HEK293T (cell line): Measurements from ENCODE around the gene GRB7.
"Not testable (repeated sequence)": the region's sequence is repeated elsewhere in the genome, so short reads cannot be mapped to it uniquely, and the experiment has no call there.

Experiments
- CTCF ChIA-PET: fragments of 350-600 bp; formaldehyde crosslinking; extraction: SDS; loops from one replicate; lab custom pipeline; 2021; ENCODE audit warnings: antibody characterized with exemption, inconsistent platforms; lab: Yijun Ruan, JAX
- POLR2A ChIA-PET: fragments of 350-600 bp; formaldehyde crosslinking; extraction: SDS; loops from one replicate; lab custom pipeline; 2020; ENCODE audit warnings: antibody characterized with exemption, inconsistent platforms; lab: Yijun Ruan, JAX
- DNase-seq: peaks from one replicate; pipeline ENCODE4 v3.0.0; 2012; ENCODE audit warnings: mixed read lengths; ENCODE audit errors: extremely low spot score
- ARNT ChIP-seq: fragments of 450-650 bp; IDR thresholded peaks from 2 replicates; pipeline ENCODE4 v1.6.1; 2017; ENCODE audit warnings: mild to moderate bottlenecking
- BHLHE40 ChIP-seq: fragments of 450-650 bp; IDR thresholded peaks from 2 replicates; pipeline ENCODE4 v1.6.1; 2016; ENCODE audit warnings: mild to moderate bottlenecking, moderate library complexity, borderline replicate concordance
- CTBP1 ChIP-seq: fragments of 450-650 bp; IDR thresholded peaks from 2 replicates; pipeline ENCODE4 v1.6.1; 2016; ENCODE audit warnings: borderline replicate concordance
- ELF4 ChIP-seq: fragments of 450-650 bp; IDR thresholded peaks from 2 replicates; pipeline ENCODE4 v1.6.1; 2017; ENCODE audit warnings: antibody characterized with exemption
- FOXA1 ChIP-seq: fragments of 450-650 bp; IDR thresholded peaks from 2 replicates; pipeline ENCODE4 v1.6.1; 2016; ENCODE audit warnings: mild to moderate bottlenecking
- FOXK2 ChIP-seq: fragments of 450-650 bp; IDR thresholded peaks from 2 replicates; pipeline ENCODE4 v1.6.1; 2016; ENCODE audit warnings: mild to moderate bottlenecking
- FOXM1 ChIP-seq: fragments of 450-650 bp; IDR thresholded peaks from 2 replicates; pipeline ENCODE4 v1.6.1; 2017; ENCODE audit warnings: mild to moderate bottlenecking, borderline replicate concordance
- HDGF ChIP-seq: fragments of 450-650 bp; IDR thresholded peaks from 2 replicates; pipeline ENCODE4 v1.6.1; 2017; ENCODE audit warnings: antibody characterized with exemption, borderline replicate concordance
- L3MBTL2 ChIP-seq: fragments of 450-650 bp; conservative IDR thresholded peaks from 2 replicates; pipeline ENCODE4 v1.6.1; 2016; ENCODE audit warnings: mild to moderate bottlenecking
- LEF1 ChIP-seq: fragments of 450-650 bp; IDR thresholded peaks from 2 replicates; pipeline ENCODE4 v1.6.1; 2017; ENCODE audit warnings: mild to moderate bottlenecking, borderline replicate concordance
- NFRKB ChIP-seq: fragments of 450-650 bp; IDR thresholded peaks from 2 replicates; pipeline ENCODE4 v1.6.1; 2016; ENCODE audit warnings: mild to moderate bottlenecking, moderate library complexity
- SP1 ChIP-seq: fragments of 450-650 bp; IDR thresholded peaks from 2 replicates; pipeline ENCODE4 v1.6.1; 2017
- SUZ12 ChIP-seq: fragments of 450-650 bp; IDR thresholded peaks from 2 replicates; pipeline ENCODE4 v1.6.1; 2016; ENCODE audit warnings: mild to moderate bottlenecking
- TARDBP ChIP-seq: fragments of 450-650 bp; IDR thresholded peaks from 2 replicates; pipeline ENCODE4 v1.6.1; 2016
- ZNF384 ChIP-seq: fragments of 450-650 bp; IDR thresholded peaks from 2 replicates; pipeline ENCODE4 v1.6.1; 2016
- TF ChIP-seq, protein P1 (sequence below): fragments of 450-650 bp; IDR thresholded peaks from 2 replicates; pipeline ENCODE4 v1.6.1; 2016

Gene GRB7

DNA sequence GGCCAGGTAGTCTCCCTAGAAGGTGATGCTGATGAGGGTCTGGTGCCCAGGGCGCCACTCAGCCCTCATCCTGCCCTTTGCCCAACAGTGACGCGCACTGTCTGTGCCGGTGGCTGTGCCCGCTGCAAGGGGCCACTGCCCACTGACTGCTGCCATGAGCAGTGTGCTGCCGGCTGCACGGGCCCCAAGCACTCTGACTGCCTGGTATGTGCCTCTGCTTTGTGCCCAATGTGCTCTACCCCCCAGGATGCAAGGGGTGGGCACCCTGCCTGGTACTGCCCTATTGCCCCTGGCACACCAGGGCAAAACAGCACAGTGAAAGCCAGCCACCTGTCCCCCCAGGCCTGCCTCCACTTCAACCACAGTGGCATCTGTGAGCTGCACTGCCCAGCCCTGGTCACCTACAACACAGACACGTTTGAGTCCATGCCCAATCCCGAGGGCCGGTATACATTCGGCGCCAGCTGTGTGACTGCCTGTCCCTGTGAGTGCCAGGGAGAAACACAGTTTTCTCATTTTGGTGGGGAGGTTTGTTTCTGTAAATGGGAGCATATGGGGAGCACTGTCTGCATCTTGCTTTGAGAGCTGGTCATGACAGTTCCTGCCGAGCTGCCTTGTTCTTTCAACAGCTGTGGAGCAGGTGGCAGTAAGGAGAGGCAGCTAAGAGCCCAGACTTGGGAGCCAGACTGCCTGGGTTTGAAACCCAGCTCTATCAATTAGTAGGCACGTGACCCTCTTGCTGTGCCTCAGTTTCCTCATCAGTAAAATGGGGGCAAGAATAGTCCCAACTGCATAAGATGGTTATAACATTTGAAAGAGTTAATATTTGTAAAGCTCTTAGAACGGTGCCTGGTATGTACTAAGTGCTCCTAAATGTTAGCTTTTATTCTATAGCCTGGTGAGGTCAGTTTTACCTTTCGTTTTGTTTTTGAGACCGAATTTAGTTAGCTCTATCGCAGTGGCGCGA lies 27.5 kb upstream of the GRB7 start:
- ChIA-PET CTCF (no interaction called here), POLR2A (interaction anchor here (0.5 to 3.6 kb wide), 4 partner anchors 9 to 43 kb away, joined by 3 to 15 read pairs (median 4); partner anchors contain the start of genes ERBB2 and PGAP3)
- TF ChIP-seq, protein P1, sequence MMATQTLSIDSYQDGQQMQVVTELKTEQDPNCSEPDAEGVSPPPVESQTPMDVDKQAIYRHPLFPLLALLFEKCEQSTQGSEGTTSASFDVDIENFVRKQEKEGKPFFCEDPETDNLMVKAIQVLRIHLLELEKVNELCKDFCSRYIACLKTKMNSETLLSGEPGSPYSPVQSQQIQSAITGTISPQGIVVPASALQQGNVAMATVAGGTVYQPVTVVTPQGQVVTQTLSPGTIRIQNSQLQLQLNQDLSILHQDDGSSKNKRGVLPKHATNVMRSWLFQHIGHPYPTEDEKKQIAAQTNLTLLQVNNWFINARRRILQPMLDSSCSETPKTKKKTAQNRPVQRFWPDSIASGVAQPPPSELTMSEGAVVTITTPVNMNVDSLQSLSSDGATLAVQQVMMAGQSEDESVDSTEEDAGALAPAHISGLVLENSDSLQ: no peak
- TF ChIP-seq SUZ12: no peak
- TF ChIP-seq BHLHE40: no peak
- TF ChIP-seq SP1: no peak
- TF ChIP-seq L3MBTL2: no peak
- no peak for TF ChIP-seq ELF4
- no peak for TF ChIP-seq FOXA1
- no peak for TF ChIP-seq HDGF
- no peak for TF ChIP-seq ZNF384
- TF ChIP-seq TARDBP: no peak
- TF ChIP-seq FOXK2: no peak
- no peak for TF ChIP-seq ARNT
- no peak for TF ChIP-seq NFRKB
- no peak for TF ChIP-seq LEF1
- no peak for TF ChIP-seq FOXM1
- no peak for DNase-seq

DNA sequence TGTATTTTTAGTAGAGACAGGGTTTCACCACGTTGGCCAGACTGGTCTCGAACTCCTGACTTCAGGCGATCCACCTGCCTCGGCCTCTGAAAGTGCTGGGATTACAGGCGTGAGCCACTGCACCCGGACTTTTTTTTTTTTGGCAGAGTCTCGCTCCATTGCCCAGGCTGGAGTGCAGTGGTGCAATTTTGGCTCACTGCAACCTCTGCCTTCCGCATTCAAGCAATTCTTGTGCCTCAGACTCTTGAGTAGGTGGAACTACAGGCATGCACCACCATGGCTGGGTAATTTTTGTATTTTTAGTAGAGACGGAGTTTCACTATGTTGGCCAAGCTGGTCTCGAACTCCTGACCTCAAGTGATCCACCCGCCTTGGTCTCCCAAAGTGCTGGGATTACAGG lies 26.7 kb upstream of the GRB7 start:
- DNase-seq, CTCF ChIA-PET: not testable (repeated sequence)
- POLR2A ChIA-PET: interaction anchor here (0.5 to 3.6 kb wide), 4 partner anchors 10 to 42 kb away, joined by 3 to 15 read pairs (median 4); partner anchors contain the start of genes ERBB2 and PGAP3

DNA sequence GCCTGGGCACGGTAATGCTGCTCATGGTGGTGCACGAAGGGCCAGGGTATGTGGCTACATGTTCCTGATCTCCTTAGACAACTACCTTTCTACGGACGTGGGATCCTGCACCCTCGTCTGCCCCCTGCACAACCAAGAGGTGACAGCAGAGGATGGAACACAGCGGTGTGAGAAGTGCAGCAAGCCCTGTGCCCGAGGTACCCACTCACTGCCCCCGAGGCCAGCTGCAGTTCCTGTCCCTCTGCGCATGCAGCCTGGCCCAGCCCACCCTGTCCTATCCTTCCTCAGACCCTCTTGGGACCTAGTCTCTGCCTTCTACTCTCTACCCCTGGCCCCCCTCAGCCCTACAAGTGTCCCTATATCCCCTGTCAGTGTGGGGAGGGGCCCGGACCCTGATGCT lies 25.9 kb upstream of the GRB7 start:
- CTCF ChIA-PET: no interaction called here
- no peak for TF ChIP-seq SUZ12
- TF ChIP-seq CTBP1: no peak
- no peak for TF ChIP-seq SP1
- no peak for TF ChIP-seq NFRKB
- TF ChIP-seq ARNT: no peak
- no peak for TF ChIP-seq FOXK2
- no peak for TF ChIP-seq LEF1
- TF ChIP-seq BHLHE40: no peak
- no peak for TF ChIP-seq FOXA1
- TF ChIP-seq L3MBTL2: no peak
- TF ChIP-seq ELF4: no peak
- no peak for TF ChIP-seq HDGF
- TF ChIP-seq, protein P1: no peak
- TF ChIP-seq ZNF384: no peak
- no peak for TF ChIP-seq FOXM1
- TF ChIP-seq TARDBP: no peak
- DNase-seq: no peak
- POLR2A ChIA-PET: interaction anchor here (0.8 kb wide), 1 partner anchor 12 kb away, joined by 4 read pairs; the partner anchor contains the start of gene ERBB2

DNA sequence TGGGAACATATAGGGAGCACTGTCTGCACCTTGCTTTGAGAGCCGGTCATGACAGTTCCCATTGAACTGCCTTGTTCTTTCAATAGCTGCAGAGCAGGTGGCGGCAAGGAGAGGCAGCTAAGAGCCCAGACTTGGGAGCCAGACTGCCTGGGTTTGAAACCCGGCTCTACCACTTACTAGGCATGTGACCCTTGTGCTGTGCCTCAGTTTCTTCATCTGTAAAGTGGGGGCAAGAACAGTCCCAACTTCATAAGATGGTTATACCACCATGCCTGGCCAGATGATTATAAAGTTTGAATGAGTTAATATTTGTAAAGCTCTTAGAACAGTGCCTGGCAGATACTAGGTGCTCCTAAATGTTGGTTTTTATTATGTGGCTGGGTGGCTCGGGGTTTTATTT lies 23.5 kb upstream of the GRB7 start:
- no peak for TF ChIP-seq SUZ12
- TF ChIP-seq LEF1: no peak
- TF ChIP-seq FOXM1: no peak
- no peak for TF ChIP-seq ZNF384
- TF ChIP-seq ELF4: no peak
- no peak for TF ChIP-seq CTBP1
- no peak for TF ChIP-seq FOXA1
- TF ChIP-seq, protein P1: no peak
- TF ChIP-seq SP1: no peak
- no peak for TF ChIP-seq HDGF
- no peak for TF ChIP-seq TARDBP
- no peak for TF ChIP-seq L3MBTL2
- no peak for DNase-seq
- ChIA-PET CTCF (interaction anchor here (0.7 to 1.3 kb wide), 3 partner anchors 14 to 93 kb away, joined by 3 to 4 read pairs (median 3); partner anchors contain the start of genes ERBB2 and MIEN1), POLR2A (interaction anchor here (1.7 kb wide), 1 partner anchor 14 kb away, joined by 6 read pairs; the partner anchor contains the start of gene ERBB2)

DNA sequence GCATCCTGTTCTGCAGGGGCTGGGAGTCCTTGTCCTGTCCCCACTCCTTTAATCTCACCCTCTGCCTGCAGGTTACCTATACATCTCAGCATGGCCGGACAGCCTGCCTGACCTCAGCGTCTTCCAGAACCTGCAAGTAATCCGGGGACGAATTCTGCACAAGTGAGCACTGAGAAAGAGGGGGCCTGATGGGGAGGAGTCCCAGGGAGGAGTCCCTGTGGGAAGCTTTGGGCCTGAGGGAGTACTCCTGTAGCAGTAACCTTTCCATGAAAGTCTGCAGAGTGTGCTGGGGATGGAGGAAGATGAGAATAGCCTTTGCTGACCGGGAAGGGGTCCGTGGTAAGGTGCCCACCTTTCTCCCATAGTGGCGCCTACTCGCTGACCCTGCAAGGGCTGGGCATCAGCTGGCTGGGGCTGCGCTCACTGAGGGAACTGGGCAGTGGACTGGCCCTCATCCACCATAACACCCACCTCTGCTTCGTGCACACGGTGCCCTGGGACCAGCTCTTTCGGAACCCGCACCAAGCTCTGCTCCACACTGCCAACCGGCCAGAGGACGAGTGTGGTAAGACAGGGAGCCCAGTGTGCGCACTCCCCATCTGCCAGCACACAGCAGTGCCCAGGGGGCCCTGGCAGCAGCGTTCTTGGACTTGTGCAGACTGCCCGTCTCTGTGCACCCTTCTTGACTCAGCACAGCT lies 22.2 kb upstream of the GRB7 start:
- no peak for TF ChIP-seq BHLHE40
- TF ChIP-seq ARNT: no peak
- TF ChIP-seq CTBP1: no peak
- TF ChIP-seq LEF1: no peak
- TF ChIP-seq TARDBP: no peak
- TF ChIP-seq L3MBTL2: no peak
- TF ChIP-seq FOXA1: no peak
- TF ChIP-seq FOXM1: no peak
- TF ChIP-seq, protein P1: no peak
- ChIA-PET CTCF (interaction anchor here (1.0 kb wide), 1 partner anchor 15 kb away, joined by 4 read pairs; the partner anchor contains the start of gene MIEN1), POLR2A (interaction anchor here (1.1 to 1.7 kb wide), 2 partner anchors 16 to 28 kb away, joined by 4 to 6 read pairs; partner anchors contain the start of genes ERBB2 and PGAP3)
- no peak for DNase-seq
